ENCODE measurements around the gene LGR6.

Gene LGR6

DNA sequence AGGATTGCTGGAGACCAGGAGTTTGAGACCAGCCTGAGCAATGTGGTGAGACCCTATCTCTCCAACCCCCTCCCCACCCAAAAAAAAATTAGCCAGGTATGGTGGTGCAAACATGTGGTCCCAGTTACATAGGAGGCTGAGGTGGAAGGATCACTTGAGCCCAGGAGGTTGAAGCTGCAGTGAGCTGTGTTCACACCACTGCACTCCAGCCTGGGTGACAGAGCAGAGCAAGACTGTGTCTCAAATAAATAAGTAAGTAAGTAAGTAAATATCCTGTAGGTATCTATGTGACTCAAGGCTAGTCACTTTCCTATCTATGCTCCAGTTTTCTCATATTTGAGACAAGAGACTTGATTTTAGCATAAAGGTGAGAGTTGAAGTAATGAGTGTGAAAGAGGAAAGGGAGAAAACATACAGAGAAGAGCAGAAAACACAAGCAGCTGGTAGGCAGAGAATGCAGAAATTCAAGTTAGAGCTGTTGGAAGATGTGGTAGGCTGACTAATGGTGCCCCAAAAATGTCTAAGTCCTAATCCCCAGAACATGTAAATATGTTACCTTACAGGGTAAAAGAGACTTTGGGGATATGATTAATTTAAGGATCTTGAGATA lies 162.4 kb downstream of the LGR6 start:
- DNase-seq, result no peak

DNA sequence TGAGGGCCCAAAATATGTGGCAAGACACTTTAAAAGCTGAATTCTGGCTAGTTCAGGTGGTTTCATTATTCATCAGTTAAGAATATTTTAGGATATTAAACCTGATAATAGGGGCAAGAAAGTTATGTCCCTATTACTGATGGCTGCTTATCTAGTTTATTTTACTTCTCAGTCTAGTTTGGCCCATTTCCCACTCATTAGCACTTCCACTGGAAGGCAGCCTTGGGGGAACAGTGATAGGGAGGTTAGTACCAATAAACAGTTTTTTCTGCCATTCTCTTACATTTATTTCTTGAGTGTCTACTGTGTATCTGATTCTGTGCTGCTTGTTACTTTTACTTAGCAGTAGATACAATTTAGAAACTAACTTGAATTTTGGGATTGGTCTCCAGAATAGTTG lies 163.9 kb downstream of the LGR6 start:
- DNase-seq, result peak; percentile 50

DNA sequence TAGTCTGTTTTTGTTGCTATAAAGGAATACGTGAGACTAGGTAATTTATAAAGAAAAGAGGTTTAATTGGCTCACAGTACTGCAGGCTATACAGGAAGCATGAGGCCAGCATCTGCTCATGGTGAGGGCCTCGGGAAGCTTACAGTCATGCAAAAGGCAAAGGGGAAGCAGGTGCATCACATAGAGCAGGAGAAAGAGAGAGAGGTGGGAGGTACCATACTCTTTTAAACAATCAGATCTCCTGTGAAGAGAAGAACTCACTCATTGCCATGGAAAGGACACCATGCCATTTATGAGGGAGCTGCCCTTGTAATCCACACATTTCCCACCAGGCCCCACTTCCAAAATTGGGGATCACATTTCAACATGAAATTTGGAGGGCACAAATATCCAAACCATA lies 167.6 kb downstream of the LGR6 start:
- no peak for DNase-seq

DNA sequence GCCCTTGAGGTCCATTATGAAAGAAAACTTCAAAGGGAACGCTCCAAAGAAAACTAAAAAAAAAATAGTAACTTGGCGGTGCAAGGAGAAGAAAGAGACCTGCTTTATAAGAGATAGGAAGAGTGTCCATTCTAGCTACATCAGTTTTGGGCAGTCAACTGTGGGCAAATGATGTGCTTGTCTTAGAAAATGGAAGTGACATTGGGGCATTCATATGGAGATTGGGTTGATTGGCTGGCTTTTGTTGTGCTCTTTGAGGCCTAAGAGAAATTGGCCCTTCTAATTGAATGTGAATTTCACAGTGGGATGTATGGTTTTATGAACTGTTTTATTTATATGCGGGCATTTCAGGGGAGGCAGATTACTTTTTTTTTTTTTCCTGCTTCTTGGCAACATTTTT lies 168.1 kb downstream of the LGR6 start:
- DNase-seq, result no peak

DNA sequence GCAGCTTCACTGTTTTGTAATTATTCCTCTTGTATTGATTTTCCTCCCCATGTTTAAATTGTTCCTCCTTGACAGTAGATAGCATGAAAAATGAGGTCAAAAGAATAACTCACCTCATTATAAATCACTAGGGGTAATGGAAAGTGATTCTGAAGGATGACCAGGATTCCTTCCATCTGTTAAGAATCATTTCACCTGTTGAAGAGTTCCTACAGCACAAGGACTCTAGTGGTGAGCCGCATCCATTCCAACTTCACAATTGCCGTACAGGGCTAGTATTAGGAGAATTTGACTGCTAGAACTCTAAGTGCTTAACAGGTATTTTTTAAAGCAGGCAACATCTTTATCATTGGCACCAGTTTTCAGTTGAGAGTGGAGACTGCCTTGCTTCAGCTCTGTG lies 168.6 kb downstream of the LGR6 start:
- no peak for DNase-seq

DNA sequence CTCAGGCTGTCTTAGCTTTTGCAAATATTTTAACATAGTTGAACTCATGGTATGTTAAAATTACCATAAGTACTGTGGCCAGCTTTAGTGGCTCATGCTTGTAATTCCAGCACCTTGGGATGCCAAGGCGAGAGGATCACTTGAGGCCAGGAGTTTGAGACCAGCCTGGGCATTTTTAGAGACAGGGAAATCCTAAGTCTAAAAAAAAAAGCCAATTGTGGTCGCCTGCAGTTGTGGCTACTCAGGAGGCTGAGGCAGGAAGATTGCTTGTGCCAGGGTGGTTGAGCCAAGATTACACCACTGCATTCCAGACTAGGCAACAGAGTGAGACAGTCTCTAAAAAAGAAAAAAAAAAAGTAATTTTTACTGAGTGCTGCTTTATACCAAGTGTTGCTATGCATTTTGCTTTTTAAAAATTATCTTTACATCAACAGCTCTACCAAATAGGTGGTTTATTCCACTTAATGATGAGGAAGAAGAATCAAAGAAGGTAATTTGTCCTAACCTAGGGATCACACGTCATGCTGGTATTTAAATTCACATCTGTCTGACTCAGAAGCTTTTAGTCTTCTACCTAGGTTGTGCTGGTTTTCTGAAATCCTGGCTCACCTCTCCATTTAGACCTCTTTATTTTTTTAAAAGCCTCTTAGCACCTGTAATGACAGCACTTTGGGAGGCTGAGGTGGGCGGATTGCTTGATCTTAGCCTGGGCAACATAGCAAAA lies 171.7 kb downstream of the LGR6 start:
- DNase-seq, result no peak

DNA sequence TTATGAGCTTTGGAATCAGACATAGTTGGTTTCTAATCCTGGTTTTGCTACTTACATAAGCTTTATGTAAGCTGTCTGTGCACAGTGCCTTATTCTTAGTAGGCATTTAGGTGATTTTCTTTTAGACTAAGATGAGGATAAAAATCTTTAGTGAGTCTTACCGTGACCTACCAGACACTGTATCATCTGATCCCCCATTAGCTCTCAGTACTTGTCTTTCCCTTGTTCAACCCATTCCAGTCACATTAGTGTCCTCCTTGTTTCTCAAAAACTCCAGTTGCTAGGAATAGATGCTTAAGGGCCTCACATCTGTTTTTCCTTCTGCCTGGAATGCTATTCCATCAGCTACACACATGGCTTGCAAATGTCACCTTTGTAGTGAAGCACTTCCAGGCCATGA lies 173.7 kb downstream of the LGR6 start:
- no peak for DNase-seq

Data from hematopoietic multipotent progenitor cell treated with erythropoietin and hydrocortisone succinate and interleukin-3 and kit ligand, for 8 days (in vitro differentiated cells).